RCC 7860 (cell line): ENCODE measurements around the gene MRPL14.

Experiments used
- DNase-seq: peaks from one replicate; pipeline ENCODE4 v3.0.0-alpha.2; 2015; ENCODE audit warnings: low spot score
- FAIRE-seq: peaks from 2 replicates; lab custom pipeline; 2012; peaks lifted over from hg19 to GRCh38; lab: Jason Lieb, UNC

Gene MRPL14

DNA sequence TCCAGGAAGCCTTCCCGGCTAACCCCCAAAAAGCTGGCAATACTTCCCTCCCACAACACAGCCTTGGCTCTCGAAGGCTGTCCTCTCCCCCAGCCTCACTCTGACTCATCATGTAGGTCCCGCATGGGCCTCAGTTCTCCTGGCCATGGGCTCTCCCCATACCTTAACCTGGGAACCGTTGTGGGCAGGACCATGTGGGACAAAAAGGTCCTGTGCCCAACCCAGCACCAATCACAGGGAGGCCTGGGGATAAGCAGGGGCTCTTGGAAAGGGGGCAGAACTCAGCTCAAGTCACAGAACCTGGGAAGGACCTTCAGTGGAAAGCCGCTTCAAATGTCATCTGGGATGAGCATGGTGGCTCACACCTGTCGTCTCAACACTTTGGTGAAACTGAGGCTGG, 45.5 kb downstream of the MRPL14 start:
- FAIRE-seq = no peak
- DNase-seq = no peak

DNA sequence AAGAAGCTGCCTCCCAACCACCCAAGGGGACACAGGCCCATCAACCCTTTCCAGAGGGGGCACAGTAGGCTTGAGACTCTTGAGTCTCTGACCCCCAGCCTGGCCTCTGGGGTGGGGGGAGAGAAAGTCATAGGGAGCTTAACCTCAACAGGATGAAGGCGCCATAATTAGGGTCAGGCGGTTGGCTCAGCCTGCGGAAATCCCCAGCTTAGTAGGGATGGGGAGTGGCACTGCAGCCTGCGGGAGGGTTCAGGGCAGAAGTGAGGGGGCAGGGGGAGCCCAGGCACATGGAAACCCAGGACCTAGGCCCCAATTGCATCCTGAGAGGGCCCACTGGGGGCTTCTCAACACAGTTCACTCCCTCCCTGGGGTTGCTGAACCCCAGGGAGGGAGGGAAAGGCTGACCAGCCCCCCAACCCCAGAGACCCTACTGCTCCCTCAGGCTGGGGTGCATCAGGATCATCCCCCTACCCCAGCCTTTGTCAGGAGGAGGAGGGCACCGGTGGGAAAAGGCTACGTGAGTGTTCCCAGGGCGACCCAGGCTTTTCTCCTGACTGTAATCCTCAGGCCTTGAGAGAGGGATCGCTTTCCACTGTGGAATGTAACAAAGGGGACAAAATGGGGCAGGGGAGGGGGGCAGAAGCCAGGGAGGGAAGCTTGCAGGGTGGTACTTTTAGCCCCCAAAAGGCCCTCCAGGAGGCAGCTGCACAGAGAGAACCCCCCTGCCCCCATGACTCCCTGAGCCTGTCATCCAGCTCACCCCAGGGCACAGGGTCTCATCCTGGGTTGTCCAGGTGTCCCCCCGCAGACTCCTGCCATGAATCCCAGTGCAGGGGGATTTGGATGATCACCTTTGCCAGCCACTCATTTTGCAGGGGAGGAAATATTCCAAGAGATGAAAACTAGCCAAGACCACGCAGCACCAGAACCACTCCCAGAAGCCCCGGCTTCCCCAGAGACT, 46.4 kb downstream of the MRPL14 start:
- FAIRE-seq = no peak
- DNase-seq = no peak

DNA sequence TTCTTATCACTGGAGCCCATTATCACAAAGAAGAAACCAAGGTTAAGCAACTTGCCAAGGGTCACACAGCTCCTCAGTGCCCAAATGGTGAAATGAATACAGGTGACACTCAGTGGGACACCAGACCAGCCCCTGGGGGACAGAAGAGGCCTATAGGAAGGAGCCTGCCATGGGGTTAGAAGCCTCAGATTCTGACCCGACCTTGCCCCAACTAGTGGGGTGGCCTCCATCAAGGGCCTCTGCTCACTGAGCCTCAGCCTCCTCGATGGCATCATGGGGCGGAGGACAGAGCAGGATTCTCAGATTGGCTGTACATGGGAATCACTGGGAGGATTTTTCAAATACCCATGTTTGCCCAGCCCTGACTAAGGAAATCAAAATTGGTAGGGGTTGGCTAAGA, 47.6 kb downstream of the MRPL14 start:
- no peak for FAIRE-seq
- DNase-seq = no peak

DNA sequence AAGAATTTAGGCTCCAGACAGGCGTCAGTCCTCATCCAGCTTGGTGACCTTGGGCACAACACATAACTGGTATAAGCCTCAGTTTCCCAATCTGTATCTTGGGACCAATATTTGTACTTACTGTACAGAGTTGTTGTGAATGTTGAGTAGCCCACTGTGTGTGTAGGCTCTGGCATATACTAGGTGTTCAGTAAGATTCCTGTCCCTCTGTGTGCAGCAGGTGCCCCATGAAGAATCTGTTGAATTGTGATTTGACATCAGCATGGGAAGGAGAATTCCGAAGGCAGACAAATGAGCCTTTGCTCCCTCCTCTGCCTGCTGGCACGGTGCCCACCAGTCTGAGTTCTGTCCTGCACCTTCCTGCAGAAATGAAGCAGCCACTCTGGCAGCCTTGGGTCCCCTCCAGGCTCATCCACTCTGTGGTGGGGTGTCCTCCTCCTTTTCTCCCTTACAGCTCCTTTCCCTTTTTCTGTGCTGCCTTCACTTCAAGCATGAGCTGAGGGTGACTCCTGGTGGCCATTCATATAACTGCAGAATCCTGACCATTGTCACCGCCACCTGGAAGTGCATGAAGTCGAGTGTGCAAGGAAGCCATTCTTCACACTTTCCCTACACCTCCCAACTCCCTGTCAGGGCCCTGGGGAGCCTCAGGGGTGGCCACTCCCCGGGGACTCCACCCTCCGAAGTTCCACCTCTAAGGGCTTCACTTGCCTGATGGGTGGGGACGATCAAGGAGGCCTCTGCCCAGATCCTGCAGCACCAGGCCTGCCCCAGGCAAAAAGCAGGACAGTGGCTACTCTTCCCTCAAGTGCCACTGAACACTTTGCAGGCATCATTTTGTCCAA, 48.2 kb downstream of the MRPL14 start:
- FAIRE-seq (no peak), DNase-seq (peak; percentile 57)

DNA sequence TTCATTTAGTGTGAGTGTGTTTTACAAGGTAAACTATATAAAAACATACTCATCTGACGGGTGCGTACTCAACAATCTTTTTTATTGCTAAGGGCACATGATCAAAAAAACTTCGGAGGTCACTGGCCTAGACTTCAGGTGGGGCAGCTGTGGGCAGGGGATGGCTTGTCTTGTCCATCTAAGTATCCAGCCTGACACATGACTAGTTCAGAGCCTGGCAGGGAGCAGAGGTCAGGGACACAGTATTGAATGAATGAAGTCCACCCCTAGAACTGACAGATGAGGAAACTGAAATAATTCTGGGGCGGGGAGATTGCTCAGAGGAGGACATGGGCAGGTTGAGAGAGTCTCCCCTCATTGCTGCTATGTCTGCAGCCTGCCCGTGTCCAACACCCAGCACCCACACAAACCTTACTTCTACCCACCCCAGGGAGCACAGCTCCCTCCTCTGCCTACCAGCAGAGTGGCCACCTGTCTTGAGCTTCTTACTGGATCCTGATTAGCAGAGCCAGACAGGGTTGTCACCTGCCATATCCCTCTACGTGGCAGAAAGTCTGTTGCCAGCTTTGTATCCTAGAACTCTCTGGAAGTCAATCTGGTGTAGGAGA, 48.9 kb downstream of the MRPL14 start:
- DNase-seq (no peak), FAIRE-seq (no peak)

DNA sequence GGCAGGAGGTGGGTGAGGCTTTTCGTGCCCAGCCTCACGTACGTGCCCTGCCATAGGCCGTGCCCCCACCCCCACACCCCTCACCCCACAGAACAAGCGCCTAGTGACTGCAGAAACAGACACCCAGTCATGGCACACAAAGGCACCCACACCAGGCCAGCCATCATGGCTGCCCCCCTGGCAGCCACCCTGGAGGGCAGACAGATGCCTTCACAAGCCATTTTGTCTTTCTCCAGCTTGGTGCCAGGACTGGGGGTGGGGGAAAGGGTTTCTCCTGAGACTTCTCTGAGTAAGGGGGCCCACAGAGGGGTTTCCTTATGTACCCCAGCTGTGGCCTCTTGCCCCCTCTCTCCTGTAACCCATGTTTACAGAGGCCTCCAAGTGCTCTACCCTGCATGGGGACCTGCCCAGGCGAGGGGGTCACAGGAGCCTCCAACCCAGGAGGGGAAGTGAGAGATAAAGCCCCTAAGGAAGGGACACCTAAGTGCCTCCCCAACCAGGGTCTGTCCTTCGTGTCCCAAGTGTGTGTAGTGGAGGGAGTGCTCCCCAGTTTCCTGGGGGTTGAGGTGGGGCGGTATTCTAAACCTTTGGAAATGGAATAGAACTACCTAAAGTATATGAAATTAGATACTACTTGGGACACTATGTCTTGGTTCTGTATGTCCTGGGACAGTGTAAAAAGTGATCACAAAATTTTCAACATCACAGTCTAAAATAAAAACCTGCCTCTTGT, 49.9 kb downstream of the MRPL14 start:
- no peak for FAIRE-seq
- no peak for DNase-seq

DNA sequence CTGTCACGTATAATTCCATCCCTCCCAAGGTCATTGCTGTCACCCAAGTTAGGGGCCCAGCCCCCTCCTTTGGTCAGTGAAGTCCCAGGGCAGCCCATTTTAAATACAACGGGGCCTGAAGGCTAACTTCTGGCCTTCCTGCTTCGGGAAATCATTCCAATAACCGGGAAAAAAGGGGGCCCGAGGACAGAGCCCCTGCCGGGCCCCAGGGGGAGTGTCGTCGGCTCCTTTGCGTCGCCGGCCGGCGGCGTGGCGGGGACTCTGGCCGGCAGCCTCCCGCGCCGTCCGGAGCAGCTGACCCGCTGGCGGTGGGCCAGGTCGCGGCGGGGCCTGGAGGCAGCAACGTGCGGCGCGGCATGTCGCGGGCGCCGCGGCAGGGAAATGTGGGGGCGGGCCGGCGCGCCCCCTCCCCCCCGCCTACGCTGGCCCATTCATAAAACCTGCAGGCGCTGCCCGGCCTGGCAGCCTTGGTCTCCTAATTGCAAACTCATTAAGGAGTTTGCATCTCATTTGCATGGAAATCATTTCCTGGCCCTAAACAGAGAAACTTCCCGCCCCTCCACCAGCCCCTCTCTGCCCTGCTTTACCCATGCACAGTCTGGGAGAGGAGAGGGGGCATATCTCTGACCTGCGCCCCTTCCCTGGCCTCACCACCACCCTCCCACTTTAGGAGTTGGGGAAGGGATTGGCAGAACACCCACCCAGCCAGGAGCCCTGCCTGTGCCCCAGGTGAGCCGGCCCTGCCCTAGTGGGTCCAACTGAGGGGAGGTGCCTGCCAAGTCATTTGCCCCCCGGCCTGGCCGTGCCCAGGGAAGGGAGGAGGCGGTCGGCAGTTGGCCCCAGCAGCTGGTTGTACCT, 50.7 kb downstream of the MRPL14 start:
- no peak for DNase-seq

DNA sequence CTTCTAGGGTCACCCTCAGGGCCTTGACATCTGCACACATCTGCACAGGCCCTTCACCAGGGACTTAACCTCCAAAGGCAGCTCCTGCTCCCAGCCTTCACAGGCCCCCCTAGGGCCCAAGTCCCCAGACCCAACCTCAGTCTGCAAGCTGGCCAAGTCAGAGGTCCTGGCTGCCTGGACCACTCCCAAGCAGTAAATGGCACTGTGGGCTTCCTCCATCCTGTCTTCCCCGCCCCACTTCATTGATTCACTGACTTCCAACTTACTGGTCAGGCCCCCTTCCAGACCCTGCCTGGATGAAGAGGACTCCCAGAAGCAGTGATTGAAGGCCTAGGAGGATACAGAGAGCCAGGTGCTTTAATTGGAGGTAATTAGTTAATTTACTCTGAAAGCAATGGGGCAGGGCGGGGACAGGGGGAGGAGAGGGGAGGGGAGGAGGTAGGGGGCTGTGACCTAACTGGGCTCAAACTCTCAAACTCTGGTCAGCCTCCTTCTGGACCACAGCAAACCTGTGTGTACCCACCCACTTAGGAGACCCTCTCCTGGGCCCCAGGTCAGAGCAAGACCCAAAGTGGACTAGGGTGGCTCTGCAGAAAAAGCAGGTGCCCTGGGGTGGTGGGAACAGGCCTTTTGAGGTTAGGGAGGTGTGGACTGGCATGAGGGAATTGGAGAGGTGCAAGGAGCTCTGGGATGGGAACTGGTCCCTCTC, 51.5 kb downstream of the MRPL14 start:
- no peak for DNase-seq
- FAIRE-seq = no peak

More for the DNA sequence above, 50.7 kb downstream of the MRPL14 start:
- FAIRE-seq = no peak

DNA sequence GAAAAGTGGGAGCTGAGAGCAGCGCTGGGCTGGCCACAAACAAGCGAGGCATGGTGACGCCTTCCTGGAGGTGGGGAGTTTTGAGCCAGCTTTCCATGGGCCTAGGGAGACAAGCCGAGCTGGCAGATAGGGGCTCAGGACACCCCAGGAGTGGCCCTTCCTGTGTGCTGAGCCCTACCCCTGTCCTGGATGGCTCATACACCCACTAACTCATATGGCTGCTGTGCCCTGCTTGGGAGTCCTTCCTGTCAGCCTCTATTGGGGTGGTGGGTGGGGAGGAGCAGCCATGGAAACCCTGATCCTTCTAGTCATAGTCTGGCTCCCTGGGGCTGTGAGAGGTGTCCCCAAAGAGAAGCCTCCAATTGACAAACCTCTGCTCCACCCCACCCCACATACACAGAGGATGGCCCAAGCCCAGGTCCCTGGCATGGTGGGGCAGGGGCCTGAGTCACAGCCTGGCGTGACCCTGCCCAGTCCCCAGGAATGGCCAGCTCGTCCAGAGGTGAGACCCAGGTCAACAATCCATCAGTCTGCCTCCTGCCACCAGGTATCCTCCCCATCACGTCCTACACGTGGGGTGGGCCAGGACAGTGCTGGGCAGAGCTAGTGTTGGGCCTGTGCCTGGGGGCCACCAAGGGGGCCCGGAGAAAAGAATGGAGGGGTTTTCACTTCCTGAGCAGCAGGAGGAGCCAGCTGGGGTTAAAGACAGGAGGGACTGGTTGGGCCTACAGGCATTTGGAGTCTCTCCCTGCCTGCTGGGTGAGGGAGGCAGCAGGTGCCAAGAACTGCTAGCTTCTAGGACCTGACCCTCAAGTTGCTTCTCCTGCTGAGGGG, 52.2 kb downstream of the MRPL14 start:
- DNase-seq = peak; percentile 16
- FAIRE-seq = no peak

DNA sequence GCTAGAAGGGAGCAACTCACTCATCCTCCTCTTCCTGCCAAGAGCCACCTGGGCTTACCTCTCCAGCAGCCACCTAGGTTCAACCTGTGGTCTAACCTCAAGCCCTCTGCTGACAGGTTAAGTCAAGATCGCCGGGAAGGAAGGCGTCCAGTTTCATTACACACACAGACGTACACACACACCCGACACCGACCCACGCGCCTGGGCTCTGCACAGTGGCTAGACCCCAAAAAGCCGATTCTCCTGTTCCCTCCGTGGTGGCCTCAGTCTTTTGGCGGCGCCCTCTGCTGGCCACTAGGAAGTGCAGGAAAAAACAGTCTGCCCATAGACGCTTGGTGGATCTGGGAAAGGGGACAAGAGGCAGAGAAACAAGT, 52.8 kb downstream of the MRPL14 start:
- no peak for FAIRE-seq
- peak; percentile 72 for DNase-seq

DNA sequence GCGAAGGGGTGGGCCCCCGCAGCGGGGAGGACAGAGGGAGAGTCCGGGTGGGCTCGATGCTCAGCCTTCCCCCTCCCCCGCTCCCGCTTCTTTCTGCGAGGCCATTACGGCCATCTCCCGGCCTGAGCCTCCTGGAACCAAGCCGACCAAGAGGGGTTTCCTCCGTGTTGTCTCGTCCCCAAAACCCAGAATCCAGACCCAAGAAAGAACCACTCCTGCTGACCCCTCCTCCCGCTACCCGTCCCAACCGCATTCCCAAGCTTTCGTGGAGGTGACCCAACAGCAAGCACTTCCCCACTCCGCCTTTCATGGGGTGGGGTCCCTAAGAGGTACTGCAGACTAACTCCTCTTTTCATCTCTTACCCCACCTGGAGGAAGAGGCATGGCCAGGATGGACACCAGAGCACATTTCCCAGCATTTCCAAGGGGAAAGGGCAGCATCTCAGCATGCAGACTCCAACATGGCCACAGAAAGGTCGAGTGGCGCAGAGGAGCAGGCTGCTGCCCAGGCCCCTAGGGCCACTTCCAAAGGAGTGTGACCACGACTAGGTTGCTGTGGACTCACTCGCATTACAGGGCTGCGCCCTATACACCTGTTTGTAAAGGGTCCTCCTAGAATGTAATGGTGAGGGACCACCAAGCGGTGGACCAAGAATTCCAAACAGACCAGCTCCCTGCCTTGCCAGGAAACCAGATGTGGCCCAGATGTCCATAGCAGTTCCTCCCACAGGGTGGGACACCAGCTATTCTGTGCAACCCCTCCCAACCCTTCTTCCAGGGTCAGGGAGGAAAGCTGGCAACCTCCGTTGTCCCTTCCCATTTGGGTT, 53.4 kb downstream of the MRPL14 start:
- FAIRE-seq (no peak), DNase-seq (no peak)

DNA sequence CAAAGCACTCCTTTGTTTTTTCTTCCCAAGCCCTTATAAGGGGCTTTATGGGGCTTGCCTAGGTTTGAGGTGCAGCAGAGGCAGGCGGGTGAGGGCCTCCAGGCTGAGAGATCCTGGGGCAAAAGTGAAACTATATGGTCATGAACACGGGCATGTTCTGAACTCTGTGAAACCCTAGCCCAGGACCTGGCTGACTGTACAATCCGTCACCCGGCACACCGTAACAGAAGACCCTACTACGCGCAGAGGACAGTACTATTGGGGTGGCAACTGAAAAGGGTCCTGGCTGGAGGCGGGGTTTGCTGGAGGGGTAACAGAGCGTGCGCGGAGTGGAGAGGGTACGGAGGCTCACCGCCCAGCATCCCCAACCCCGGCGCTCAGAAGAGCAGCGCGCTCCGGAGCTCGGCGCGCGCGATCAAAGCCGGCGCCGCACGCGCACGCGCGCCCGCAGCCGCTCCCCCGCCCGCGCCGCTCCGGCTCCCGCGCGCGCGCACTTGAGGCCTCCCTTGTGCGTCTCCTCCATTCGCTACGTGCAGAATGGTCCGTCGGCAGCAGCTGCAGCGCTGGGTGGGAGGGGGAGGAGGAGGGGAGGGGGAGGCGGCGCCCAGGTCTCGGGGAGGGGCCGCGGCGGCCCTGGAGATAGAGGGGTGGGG, 54.2 kb downstream of the MRPL14 start:
- DNase-seq = peak; percentile 61

DNA sequence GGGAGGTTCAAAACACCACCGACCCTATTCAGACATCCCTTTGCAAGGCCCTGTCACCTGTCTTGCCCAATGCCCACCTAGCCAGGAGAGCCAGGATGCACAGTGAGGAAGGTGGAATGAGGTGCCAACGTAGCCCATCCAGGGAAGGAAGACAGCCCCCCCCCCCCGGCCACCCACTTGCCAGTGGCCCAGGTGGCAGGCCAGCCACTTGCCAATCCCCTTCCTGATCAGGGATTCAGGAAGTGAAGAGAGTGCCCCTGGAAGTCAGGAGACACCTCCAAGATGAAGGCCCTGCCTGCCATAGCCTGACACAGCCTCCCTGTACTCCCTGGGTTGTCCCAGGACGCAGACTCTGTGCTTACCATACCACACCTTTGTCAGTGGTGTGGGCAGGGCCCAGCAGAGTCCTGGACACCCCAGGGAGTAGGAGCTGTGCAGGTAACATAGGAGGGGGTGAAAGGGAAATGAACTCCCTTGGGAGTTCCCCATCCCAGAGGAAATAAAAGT, 54.7 kb downstream of the MRPL14 start:
- no peak for FAIRE-seq
- peak; percentile 4 for DNase-seq

More for the DNA sequence above, 54.2 kb downstream of the MRPL14 start:
- no peak for FAIRE-seq

DNA sequence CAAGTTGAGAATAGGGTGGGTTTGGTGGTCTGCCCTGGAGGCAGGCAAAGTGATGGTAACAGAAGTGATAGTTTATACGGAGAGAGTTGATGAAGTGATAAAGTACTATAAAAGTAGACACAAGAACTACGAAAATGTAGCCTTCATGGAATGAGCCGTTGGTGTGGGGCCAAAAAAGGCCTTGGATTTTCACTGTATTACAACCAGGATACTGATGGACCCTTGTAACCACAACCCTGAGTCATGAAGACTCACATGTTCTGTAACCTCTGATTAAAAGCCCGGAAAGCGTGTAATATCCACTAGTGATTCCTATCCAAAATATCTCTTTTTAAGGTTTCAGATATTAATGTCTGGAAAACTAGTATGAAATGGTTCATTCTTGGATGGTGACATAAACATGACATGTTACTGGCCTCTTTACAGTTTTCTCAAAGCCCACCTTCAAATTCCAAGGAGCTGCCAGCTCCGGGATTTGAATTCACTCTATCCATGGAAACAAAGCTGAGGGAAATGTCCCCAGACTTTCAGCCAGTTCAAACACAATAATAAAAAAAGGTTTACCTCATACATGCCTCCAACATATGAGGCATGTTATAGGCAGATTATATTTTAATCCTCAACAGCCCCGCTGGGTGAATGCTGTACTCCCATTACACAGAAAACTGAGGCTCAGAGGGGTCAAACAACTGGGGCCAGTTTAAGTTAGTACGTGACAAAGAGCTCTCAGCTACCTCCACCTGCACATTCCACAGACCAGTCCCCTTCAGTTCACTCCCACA, 55.4 kb downstream of the MRPL14 start:
- FAIRE-seq = peak; percentile 93
- peak; percentile 88 for DNase-seq

DNA sequence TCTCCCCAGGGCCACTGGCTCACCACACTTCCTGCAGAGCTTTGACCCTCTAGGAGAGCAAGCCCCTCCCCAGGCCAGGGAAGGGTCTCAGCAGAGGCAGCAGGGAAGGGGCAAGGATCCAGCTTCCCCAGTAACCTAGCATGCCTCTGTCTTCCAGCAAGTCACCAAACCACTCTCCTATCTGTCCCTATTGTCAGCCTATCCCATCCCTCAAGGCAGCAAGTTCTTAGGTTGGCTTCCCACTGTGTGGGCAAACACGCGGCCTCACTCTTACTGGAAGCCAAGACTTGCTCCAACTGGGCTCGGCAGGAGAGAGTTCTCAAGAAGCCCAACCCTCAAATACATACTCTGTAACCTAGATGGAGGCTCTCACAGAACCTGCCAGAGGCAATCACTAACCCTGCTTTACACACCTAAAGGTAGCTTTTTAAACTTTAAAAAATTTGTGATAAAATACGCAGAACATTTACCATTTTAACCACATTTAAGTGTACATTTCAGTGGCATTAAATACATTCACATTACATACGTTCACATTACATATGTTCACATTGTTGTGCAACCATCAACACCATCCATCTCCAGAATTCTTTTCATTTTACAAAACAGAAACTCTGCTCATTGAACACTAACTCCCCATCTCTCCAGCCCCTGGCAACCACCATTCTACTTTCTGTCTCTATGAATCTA, 58.5 kb downstream of the MRPL14 start:
- FAIRE-seq (no peak), DNase-seq (no peak)
